ENCODE data around the gene NAP1L4.
"Not testable (repeated sequence)": the region's sequence is repeated elsewhere in the genome, so short reads cannot be mapped to it uniquely, and the experiment has no call there.

The NAP1L4 gene

GRCh38 chr11:2954263-2954662 lies 37.9 kb downstream of the NAP1L4 start:
- DNase-seq, result no peak

- DNase-seq, result no peak
Measured at GRCh38 chr11:2952290-2952689, 39.8 kb downstream of the NAP1L4 start.

GRCh38 chr11:2951231-2952110 lies 40.7 kb downstream of the NAP1L4 start:
- no peak for DNase-seq

- no peak for DNase-seq
Measured at GRCh38 chr11:2950825-2951224, 41.3 kb downstream of the NAP1L4 start.

- DNase-seq, result no peak
Measured at GRCh38 chr11:2949920-2950319, 42.2 kb downstream of the NAP1L4 start.

GRCh38 chr11:2947744-2948143 lies 44.4 kb downstream of the NAP1L4 start:
- no peak for DNase-seq

- no peak for DNase-seq
Measured at GRCh38 chr11:2945757-2946287, 46.3 kb downstream of the NAP1L4 start.

- no peak for DNase-seq
Measured at GRCh38 chr11:2945031-2945756, 46.9 kb downstream of the NAP1L4 start.

GRCh38 chr11:2944530-2944929 lies 47.6 kb downstream of the NAP1L4 start:
- no peak for DNase-seq

GRCh38 chr11:2943711-2944118 lies 48.4 kb downstream of the NAP1L4 start:
- no peak for DNase-seq

GRCh38 chr11:2942872-2943710 lies 49.0 kb downstream of the NAP1L4 start:
- no peak for DNase-seq

- DNase-seq, result no peak
Measured at GRCh38 chr11:2942447-2942846, 49.7 kb downstream of the NAP1L4 start.

GRCh38 chr11:2940921-2941821 lies 51.0 kb downstream of the NAP1L4 start:
- DNase-seq, result no peak

- peak; percentile 71 for DNase-seq
Measured at GRCh38 chr11:2940147-2940920, 51.8 kb downstream of the NAP1L4 start.

- DNase-seq, result not testable (repeated sequence)
Measured at GRCh38 chr11:2938458-2939418, 53.4 kb downstream of the NAP1L4 start.

- DNase-seq, result not testable (repeated sequence)
Measured at GRCh38 chr11:2937641-2938457, 54.3 kb downstream of the NAP1L4 start.

GRCh38 chr11:2934611-2935239 lies 57.4 kb downstream of the NAP1L4 start:
- no peak for DNase-seq

GRCh38 chr11:2934021-2934550 lies 58.0 kb downstream of the NAP1L4 start:
- DNase-seq, result no peak

All from activated CD8-positive, alpha-beta memory T cell treated with anti-CD3 and anti-CD28 coated beads, Interleukin-2, amount 50 U/mL, for 48 hours (primary cell).